Gastrocnemius medialis (tissue), 4 donors: Measurements from ENCODE around the gene SPATA13.

Source experiments
- CTCF ChIP-seq, 5 experiments: fragments of 450-650 bp in 3 of 5; fragments of 200-600 bp in 2 of 5; sonication (generic) in 2 of 5; IDR thresholded peaks in 4 of 5; conservative IDR thresholded peaks in 1 of 5; 1 replicate in 4 of 5; 2 replicates in 1 of 5; pipeline ENCODE4 v1.5.1; 2016 to 2019; ENCODE audit warnings: antibody characterized with exemption in 5 of 5, mild to moderate bottlenecking in 3 of 5, moderate library complexity in 3 of 5
- POLR2A ChIP-seq, 2 donors: fragments of 450-650 bp; IDR thresholded peaks; one replicate each; pipeline ENCODE4 v1.6.1; 2017; ENCODE audit warnings: antibody characterized with exemption in 2 of 2, mild to moderate bottlenecking in 2 of 2, moderate library complexity in 2 of 2

GRCh38 chr13:24173795-24174194 lies 13.3 kb downstream of the SPATA13 start:
- no peak for TF ChIP-seq CTCF (IDR thresholded peaks at IDR 0.05 in 4 of 5, conservative IDR thresholded peaks at IDR 0.05 in 1 of 5)
- no peak for TF ChIP-seq POLR2A (IDR thresholded peaks at IDR 0.05)
